Skeletal muscle tissue (tissue), 4 donors: ENCODE measurements around the gene PPM1H. TPM values are rescaled to one million over a fixed set of nuclear protein-coding genes. Genes with fewer than 3 reads are reported as not detected.

Source experiments
- H3K27ac ChIP-seq: one replicate; pipeline ENCODE4 v1.7.0; 2013; ENCODE audit warnings: mild to moderate bottlenecking, low read depth, low read length, inconsistent platforms
- H3K27me3 ChIP-seq, 3 donors: one replicate each; pipeline ENCODE4 v1.7.0; 2013; ENCODE audit warnings: low read length in 3 of 3; ENCODE audit not compliant: control insufficient read depth in 3 of 3, insufficient read depth in 3 of 3
- H3K36me3 ChIP-seq, 3 donors: one replicate each; pipeline ENCODE4 v1.7.0; 2013; ENCODE audit warnings: low read length in 3 of 3; ENCODE audit not compliant: control insufficient read depth in 3 of 3, insufficient read depth in 3 of 3
- H3K4me1 ChIP-seq, 3 donors: one replicate each; pipeline ENCODE4 v1.7.0; 2013; ENCODE audit warnings: low read length in 3 of 3, mild to moderate bottlenecking in 3 of 3; ENCODE audit not compliant: control insufficient read depth in 3 of 3, insufficient read depth in 3 of 3
- H3K4me3 ChIP-seq, 3 donors: one replicate each; pipeline ENCODE4 v1.7.0; 2013; ENCODE audit warnings: low read length in 3 of 3
- H3K9ac ChIP-seq, 3 donors: one replicate each; pipeline ENCODE4 v1.7.0; 2013; ENCODE audit warnings: low read length in 3 of 3, mild to moderate bottlenecking in 3 of 3, moderate library complexity in 2 of 3, low read depth in 1 of 3
- H3K9me3 ChIP-seq, 3 donors: one replicate each; pipeline ENCODE4 v1.7.0; 2013; ENCODE audit warnings: low read length in 3 of 3; ENCODE audit not compliant: control insufficient read depth in 3 of 3
- total RNA-seq: library from RNA; depleted of rRNA; stranded (reverse); fragments of >200 nt; gene quantifications from one replicate; pipeline ENCODE4 v1.2.3, GENCODE V29; 2014
- donor health status: Osteomylitis.

The PPM1H gene
- total RNA-seq, 1 donor from 2014 or later: 4.2 TPM

- H3K27ac ChIP-seq: no peak overlapping the region
- no peak overlapping the region for H3K9ac ChIP-seq
- no peaks in the 10 kb centered on the region for H3K9me3 ChIP-seq
- H3K4me3 ChIP-seq: no peak overlapping the region
- H3K27me3 ChIP-seq: peaks cover 0 to 6% (median 0%) of the 10 kb centered on the region in 3 donors
- H3K36me3 ChIP-seq: no peaks in the 10 kb centered on the region
- no peaks in the 10 kb centered on the region for H3K4me1 ChIP-seq
Measured at GRCh38 chr12:62622177-62622576, 312.8 kb downstream of the PPM1H start.

- H3K9me3 ChIP-seq: no peaks in the 10 kb centered on the region
- no peaks in the 10 kb centered on the region for H3K4me1 ChIP-seq
- H3K4me3 ChIP-seq: no peak overlapping the region
- H3K36me3 ChIP-seq: no peaks in the 10 kb centered on the region
- no peak overlapping the region for H3K9ac ChIP-seq
- no peak overlapping the region for H3K27ac ChIP-seq
- H3K27me3 ChIP-seq: peaks cover 0 to 6% (median 0%) of the 10 kb centered on the region in 3 donors
Measured at GRCh38 chr12:62621101-62621638, 313.8 kb downstream of the PPM1H start.

- Histone ChIP-seq H3K9me3 (no peaks in the 10 kb centered on the region), H3K4me1 (no peaks in the 10 kb centered on the region), H3K36me3 (no peaks in the 10 kb centered on the region), H3K27ac (no peak overlapping the region), H3K4me3 (no peak overlapping the region), H3K27me3 (no peaks in the 10 kb centered on the region), H3K9ac (no peak overlapping the region)
Measured at GRCh38 chr12:62618930-62619329, 316.0 kb downstream of the PPM1H start.

- no peak overlapping the region for H3K4me3 ChIP-seq
- H3K36me3 ChIP-seq: no peaks in the 10 kb centered on the region
- no peak overlapping the region for H3K27ac ChIP-seq
- H3K9me3 ChIP-seq: no peaks in the 10 kb centered on the region
- H3K9ac ChIP-seq: no peak overlapping the region
- no peaks in the 10 kb centered on the region for H3K27me3 ChIP-seq
- no peaks in the 10 kb centered on the region for H3K4me1 ChIP-seq
Measured at GRCh38 chr12:62618319-62618718, 316.6 kb downstream of the PPM1H start.

GRCh38 chr12:62613081-62613480 lies 321.9 kb downstream of the PPM1H start:
- H3K4me3 ChIP-seq: no peak overlapping the region
- H3K9ac ChIP-seq: no peak overlapping the region
- no peaks in the 10 kb centered on the region for H3K9me3 ChIP-seq
- no peaks in the 10 kb centered on the region for H3K36me3 ChIP-seq
- no peaks in the 10 kb centered on the region for H3K4me1 ChIP-seq
- no peaks in the 10 kb centered on the region for H3K27me3 ChIP-seq
- H3K27ac ChIP-seq: no peak overlapping the region

- no peaks in the 10 kb centered on the region for H3K36me3 ChIP-seq
- no peaks in the 10 kb centered on the region for H3K27me3 ChIP-seq
- no peak overlapping the region for H3K4me3 ChIP-seq
- H3K27ac ChIP-seq: no peak overlapping the region
- H3K4me1 ChIP-seq: peaks cover 0 to 18% (median 4%) of the 10 kb centered on the region in 3 donors
- no peak overlapping the region for H3K9ac ChIP-seq
- no peaks in the 10 kb centered on the region for H3K9me3 ChIP-seq
Measured at GRCh38 chr12:62606654-62607053, 328.3 kb downstream of the PPM1H start.

GRCh38 chr12:62605981-62606380 lies 329.0 kb downstream of the PPM1H start:
- Histone ChIP-seq H3K4me1 (peaks cover 0 to 18% (median 4%) of the 10 kb centered on the region in 3 donors), H3K4me3 (peak overlapping the region in 1 of 3 donors; percentile 1), H3K9ac (no peak overlapping the region), H3K27ac (no peak overlapping the region), H3K9me3 (no peaks in the 10 kb centered on the region), H3K27me3 (no peaks in the 10 kb centered on the region), H3K36me3 (no peaks in the 10 kb centered on the region)

- H3K27me3 ChIP-seq: no peaks in the 10 kb centered on the region
- no peaks in the 10 kb centered on the region for H3K36me3 ChIP-seq
- peak overlapping the region in 1 of 3 donors; percentile 96 for H3K9ac ChIP-seq
- no peaks in the 10 kb centered on the region for H3K9me3 ChIP-seq
- peak overlapping the region; percentile 30 to 89 (median 83) for H3K4me3 ChIP-seq
- H3K4me1 ChIP-seq: peaks cover 0 to 18% (median 4%) of the 10 kb centered on the region in 3 donors
- H3K27ac ChIP-seq: no peak overlapping the region
Measured at GRCh38 chr12:62604871-62605270, 330.1 kb downstream of the PPM1H start.

- H3K9me3 ChIP-seq: no peaks in the 10 kb centered on the region
- H3K9ac ChIP-seq: peak overlapping the region; percentile 92 to 96 (median 92)
- H3K27me3 ChIP-seq: no peaks in the 10 kb centered on the region
- H3K4me3 ChIP-seq: peak overlapping the region; percentile 83 to 89 (median 84)
- H3K27ac ChIP-seq: peak overlapping the region; percentile 98
- H3K4me1 ChIP-seq: peaks cover 0 to 18% (median 4%) of the 10 kb centered on the region in 3 donors
- H3K36me3 ChIP-seq: no peaks in the 10 kb centered on the region
Measured at GRCh38 chr12:62604373-62604772, 330.6 kb downstream of the PPM1H start.

- H3K4me3 ChIP-seq: peak overlapping the region; percentile 83 to 89 (median 84)
- H3K4me1 ChIP-seq: peaks cover 0 to 18% (median 4%) of the 10 kb centered on the region in 3 donors
- peak overlapping the region; percentile 92 to 96 (median 92) for H3K9ac ChIP-seq
- no peaks in the 10 kb centered on the region for H3K9me3 ChIP-seq
- H3K36me3 ChIP-seq: no peaks in the 10 kb centered on the region
- no peaks in the 10 kb centered on the region for H3K27me3 ChIP-seq
- H3K27ac ChIP-seq: peak overlapping the region; percentile 98
Measured at GRCh38 chr12:62603811-62604098, 331.2 kb downstream of the PPM1H start.
